Kidney capillary endothelial cell (primary cell): Measurements from ENCODE around the gene KCNIP4.

Experiments used
- DNase-seq: peaks from one replicate; pipeline ENCODE4 v3.0.0-alpha.2; 2018; ENCODE audit warnings: low spot score

The KCNIP4 gene

DNA sequence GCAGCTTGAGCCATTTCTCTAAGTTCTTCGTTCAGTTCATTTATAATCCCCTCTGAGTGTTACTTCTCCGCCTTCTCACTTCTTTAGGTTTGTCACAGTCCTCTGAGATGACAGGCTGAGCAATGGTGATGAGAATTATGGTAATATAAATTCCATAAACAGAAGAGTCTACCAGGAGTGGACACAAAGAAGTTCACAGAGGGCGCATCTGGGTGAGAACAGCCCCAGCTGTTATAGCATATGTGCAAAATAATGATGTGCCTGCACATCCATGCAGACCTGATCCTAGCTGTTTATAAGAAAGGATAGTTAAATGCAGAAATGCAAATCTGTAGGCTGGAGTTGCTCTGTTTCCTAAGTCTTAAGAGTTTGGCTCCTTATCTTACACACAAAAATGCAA is 377.5 kb downstream of the KCNIP4 start:
- no peak for DNase-seq

DNA sequence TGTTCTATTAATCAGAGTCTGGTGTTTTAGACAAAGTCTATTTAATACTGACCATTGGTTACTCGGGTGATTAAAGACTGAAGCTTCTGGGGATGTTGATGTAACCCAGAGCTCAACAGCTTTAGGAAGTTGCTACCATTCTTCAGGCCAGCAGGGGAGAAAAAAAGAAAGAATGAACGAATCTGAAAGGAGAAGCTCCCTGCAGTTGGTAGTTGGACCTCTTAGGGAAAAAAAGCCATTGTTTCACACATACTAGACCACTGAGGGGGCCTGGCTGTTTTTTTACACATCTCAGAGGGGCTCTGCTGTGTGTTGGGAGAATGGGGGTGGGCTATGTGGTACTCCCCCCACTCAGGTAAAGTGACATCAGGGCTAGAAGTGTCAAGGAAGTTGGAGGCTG is 378.9 kb downstream of the KCNIP4 start:
- no peak for DNase-seq

GRCh38 chr4:21555083-21555482 is 393.5 kb downstream of the KCNIP4 start:
- DNase-seq, result no peak

DNA sequence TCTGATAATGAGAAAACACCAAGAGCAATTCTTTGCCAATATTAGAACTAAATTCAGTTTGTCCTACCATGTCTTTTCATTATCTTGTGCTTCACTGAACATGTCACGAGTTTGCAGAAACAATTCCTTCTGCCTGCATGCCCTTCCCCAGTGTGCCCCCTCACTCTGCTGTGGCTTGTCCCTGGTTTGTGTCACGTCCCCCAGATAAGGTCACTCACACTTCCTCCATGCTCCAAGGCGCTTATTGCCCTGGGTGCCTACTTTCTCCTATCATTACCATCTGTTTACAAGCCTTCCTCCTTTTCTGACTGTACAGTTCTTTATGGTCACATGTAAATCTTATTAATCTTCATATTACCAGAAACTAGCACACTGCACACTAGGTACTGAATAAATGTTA is 394.1 kb downstream of the KCNIP4 start:
- DNase-seq, result no peak

- DNase-seq, result no peak
Observed at GRCh38 chr4:21554066-21554465, 394.5 kb downstream of the KCNIP4 start.

GRCh38 chr4:21552455-21552854 is 396.1 kb downstream of the KCNIP4 start:
- no peak for DNase-seq

- DNase-seq, result no peak
Observed at GRCh38 chr4:21544955-21545354, 403.6 kb downstream of the KCNIP4 start.

DNA sequence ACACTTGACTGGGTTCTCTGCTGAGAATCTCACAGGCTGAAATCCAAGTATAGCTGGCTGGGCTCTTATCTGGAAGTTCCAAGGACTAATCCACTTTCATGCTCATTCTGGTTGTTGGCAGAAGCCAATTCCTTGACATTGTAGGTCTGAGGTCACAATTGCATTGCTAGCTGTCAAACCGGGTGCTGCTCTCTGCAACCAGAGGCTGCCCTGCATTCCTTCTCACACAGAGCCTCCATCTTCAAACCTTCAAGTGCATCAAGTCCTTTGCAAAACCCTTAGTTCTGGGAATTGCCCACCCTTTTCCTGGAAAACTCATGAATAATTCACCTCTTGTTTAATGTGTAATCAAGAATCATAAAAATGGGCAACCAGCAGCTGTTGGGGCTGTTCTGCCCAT is 404.2 kb downstream of the KCNIP4 start:
- DNase-seq, result no peak

- DNase-seq, result no peak
Observed at GRCh38 chr4:21543514-21543913, 405.1 kb downstream of the KCNIP4 start.

- no peak for DNase-seq
Observed at GRCh38 chr4:21535898-21536297, 412.7 kb downstream of the KCNIP4 start.

GRCh38 chr4:21531048-21531447 is 417.5 kb downstream of the KCNIP4 start:
- DNase-seq, result no peak

DNA sequence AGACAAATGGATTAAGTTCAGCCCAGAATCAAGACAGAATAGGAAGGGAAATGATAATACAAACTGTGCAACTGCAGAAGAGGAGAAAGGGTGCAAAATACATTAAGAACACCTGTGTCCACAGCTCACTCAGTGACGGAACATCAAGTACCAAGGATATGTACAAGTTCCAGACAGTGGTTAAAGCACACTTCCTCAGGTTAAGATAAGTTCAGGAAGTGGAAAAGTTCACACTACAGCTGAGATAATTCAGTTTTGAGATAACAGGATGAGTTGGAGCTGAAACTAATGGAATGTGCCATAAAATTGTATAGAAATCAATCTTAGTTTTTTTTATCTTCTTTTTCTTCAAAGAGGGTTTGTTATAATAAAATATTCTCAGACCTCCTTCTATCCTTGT is 419.4 kb downstream of the KCNIP4 start:
- no peak for DNase-seq

DNA sequence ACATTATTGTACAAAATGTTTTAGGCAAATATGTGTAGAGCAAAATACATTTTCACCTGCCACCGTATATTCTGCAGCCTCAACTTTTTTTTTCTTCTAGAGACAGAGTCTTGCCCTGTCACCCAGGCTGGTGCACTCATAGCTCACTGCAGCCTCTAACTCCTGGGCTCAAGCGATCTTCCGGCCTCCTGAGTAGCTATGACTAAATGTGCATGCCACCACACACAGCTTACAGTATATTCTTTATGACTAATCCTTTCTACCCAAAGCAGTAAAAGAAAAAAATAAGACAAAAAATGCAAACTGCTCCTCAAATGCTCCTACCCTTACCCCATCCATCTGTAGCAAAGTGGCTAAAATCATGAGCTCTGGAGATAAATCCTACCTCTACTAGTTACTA is 426.3 kb downstream of the KCNIP4 start:
- DNase-seq, result no peak

DNA sequence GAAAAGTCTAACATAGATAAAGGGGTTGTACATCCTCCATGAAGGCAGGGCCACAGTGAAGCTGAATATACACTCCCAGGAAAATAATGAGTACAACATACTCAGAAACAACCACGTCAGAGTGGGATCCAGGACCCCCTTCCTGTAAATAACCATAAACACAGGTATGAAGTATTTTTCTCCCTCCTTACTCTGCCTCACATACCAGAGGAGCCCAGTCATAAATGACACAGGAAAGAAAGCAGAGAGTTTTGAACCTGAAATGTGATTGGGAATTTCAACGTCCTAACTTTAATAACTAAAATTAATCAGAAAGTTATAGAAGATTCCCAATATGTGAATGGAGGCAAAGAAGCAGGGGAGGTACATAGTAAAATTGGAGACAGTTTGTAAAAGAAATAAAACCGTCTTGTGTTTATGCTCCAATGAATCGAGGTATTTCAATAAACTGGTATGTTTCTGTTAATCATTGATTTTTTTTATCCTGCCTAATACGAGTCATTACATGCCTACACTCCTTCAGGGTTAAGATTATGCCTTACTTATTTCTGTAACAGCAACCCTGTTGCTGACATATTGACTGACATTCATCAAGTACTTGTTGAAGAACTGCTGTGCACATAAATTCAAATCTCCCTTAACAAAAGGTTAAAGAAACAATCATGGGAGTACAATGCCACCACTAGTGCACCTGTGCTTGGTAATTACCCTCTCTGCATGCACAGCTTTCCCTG is 431.3 kb downstream of the KCNIP4 start:
- DNase-seq, result no peak

DNA sequence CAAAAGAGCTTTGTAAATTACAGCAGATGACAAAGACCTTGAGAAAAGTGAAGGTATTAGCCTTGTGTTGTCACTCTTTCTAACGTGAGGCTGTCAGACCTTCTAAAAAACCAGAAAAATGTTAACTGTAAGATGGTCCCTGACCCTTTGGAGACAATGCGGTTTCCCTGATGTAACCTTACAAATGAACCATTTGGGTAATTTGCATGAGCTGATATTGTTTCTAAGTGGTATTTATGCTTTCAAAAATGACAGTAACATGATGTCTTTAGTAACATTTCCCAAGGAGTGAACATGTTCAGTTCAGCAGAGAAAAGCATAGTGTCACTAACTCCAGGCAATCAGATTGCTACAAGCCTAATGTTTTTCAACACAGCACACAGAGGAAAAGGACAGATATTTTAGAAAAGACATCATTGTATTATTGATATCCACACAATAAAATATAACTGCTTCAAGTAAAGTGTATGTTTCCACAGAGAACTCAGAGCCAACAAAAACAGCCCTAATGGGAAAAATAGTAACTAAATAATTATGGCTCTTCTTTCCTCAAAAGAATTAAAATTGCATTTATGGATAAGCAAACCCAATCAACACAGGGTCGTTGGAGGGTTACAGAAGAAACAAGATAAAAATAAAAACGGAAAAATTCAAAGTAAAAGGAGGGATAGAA is 434.4 kb downstream of the KCNIP4 start:
- no peak for DNase-seq

- peak; percentile 51 for DNase-seq
Observed at GRCh38 chr4:21512353-21512752, 436.2 kb downstream of the KCNIP4 start.

GRCh38 chr4:21507439-21507838 is 441.1 kb downstream of the KCNIP4 start:
- peak; percentile 17 for DNase-seq

DNA sequence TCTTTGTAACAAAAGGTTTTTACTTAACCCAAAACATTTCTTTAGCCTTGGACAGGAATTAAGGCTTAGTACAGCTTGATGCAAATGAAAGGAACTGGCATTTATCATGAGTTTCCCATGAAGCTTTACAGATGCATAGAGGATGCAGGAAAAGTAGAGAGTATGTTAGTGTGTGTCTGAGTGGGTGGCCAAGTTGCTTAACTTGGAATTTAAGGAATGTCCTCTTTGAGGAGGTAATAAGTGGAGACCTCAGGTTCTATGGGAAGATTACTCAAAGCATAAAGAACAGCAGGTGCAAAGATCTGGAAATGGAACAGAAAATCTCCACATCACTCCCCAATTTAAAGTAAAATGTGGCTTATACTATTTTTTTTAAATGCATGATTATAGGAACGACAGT is 457.9 kb downstream of the KCNIP4 start:
- no peak for DNase-seq

- no peak for DNase-seq
Observed at GRCh38 chr4:21476757-21477156, 471.8 kb downstream of the KCNIP4 start.

GRCh38 chr4:21474195-21474594 is 474.4 kb downstream of the KCNIP4 start:
- DNase-seq, result no peak

GRCh38 chr4:21470535-21470934 is 478.0 kb downstream of the KCNIP4 start:
- DNase-seq, result peak; percentile 21

DNA sequence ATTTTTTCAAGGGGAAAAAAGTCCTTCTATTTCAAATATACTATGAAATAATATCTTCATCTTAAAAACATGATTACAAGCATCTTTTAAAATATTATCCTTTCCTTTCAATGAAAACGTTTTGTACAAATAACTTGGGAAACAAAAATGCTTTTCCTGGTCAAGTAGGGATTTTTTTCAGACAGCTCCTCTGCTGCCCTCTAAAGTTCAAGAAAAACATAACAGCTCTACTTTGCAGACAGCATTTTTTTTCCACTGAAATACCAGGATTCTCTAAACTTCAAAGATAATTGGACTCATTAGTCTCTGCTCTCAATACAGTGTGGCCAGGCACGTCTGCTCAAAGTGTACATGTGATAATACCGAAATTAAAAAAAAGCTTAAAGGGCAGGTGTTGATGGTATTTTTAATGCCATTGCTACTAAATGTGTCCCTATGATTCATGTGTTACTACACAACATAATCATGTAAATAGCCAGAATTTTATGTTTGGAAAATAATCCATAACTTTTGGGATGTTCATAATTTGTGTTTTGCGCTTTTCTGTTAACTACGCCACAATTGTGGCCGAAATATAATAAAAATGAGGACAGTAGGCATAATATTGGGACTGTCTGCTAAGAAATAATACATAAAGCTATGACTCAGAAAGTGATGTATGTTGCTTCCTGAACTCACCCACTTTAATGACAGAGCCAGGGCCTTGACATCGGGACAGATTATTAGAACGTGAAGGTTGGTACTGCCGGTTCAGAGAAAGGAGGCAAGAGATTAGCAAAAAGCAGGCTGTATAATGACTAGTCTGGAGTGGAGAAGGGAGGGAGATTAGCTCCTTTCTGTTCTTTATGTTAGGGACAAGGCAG is 478.9 kb downstream of the KCNIP4 start:
- DNase-seq, result peak; percentile 42

GRCh38 chr4:21467551-21467950 is 481.0 kb downstream of the KCNIP4 start:
- DNase-seq, result no peak
